GM23248 (cell line): Measurements from ENCODE around the gene DDI1.

Experiments used
- EZH2 ChIP-seq: fragments of 200-600 bp; sonication (generic); IDR thresholded peaks from 2 replicates; pipeline ENCODE4 v1.6.1; 2018; ENCODE audit warnings: antibody characterized with exemption, mild to moderate bottlenecking; ENCODE audit not compliant: insufficient read depth, poor library complexity, severe bottlenecking
- EZH2phosphoT487 ChIP-seq: fragments of 200-600 bp; sonication (generic); IDR thresholded peaks from 2 replicates; pipeline ENCODE4 v1.6.1; 2018; ENCODE audit warnings: antibody characterized with exemption, moderate library complexity, mild to moderate bottlenecking, low read depth; ENCODE audit not compliant: insufficient read depth

DNA sequence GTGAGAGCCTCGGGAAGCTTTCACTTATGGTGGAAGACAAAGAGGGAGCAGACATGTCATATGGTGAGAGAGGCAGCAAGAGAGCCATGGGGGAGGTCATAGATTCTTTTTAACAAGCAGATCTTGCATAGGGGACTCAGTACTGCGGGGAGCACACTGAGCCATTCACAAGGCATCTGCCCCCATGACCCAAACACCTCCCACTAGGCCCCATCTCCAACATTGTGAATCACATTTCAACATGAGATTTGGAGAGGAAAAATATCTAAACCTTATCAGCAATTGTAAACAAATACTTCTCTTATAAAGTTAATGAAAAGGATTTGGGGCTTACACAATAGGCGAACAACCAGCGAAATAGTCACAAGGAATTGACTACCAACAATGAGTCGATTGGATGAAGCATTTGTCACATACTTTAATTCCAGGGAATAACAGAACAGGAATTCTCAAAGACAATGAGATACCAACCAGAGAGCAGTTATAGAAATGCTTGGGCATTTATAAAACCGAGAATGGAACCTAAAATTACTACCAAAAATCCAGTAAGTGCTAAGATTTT, 7.3 kb downstream of the DDI1 start:
- TF ChIP-seq EZH2: no peak
- no peak for TF ChIP-seq EZH2phosphoT487
